GM23338 (cell line): ENCODE results near the gene ZDHHC4. TPM values are rescaled to one million over a fixed set of nuclear protein-coding genes. Genes with fewer than 3 reads are reported as not detected.
A peak's percentile ranks its signal among the peaks of the same experiment; 100 is the strongest.

ENCODE experiments used
- ATAC-seq: fragments of 200-7000 bp; cut with Tn5 transposase; 3 replicates; pipeline ENCODE4 v1.9.1; 2020
- DNase-seq: peaks from one replicate; pipeline ENCODE4 v3.0.0-alpha.2; 2015; ENCODE audit warnings: low spot score
- H2AFZ ChIP-seq: fragments of 200-600 bp; sonication (generic); 2 replicates; pipeline ENCODE4 v1.8.0; 2016; ENCODE audit warnings: antibody characterized with exemption, mild to moderate bottlenecking, moderate library complexity
- H3F3A ChIP-seq: fragments of 200-600 bp; sonication (generic); replicated peaks from 2 replicates; pipeline ENCODE4 v1.8.0; 2017; ENCODE audit warnings: antibody characterized with exemption, mixed run types, low read depth
- H3K27ac ChIP-seq: fragments of 200-600 bp; sonication (generic); 2 replicates; pipeline ENCODE4 v1.6.1; 2016; ENCODE audit warnings: low read depth
- H3K27me3 ChIP-seq: fragments of 200-600 bp; sonication (generic); 2 replicates; pipeline ENCODE4 v1.8.0; 2016; ENCODE audit warnings: mild to moderate bottlenecking, mixed run types, moderate library complexity; ENCODE audit not compliant: insufficient read depth
- H3K36me3 ChIP-seq: fragments of 200-600 bp; sonication (generic); 2 replicates; pipeline ENCODE4 v1.8.0; 2016; ENCODE audit warnings: mild to moderate bottlenecking; ENCODE audit not compliant: insufficient read depth
- H3K4me1 ChIP-seq: fragments of 200-600 bp; sonication (generic); 2 replicates; pipeline ENCODE4 v1.8.0; 2016; ENCODE audit warnings: mild to moderate bottlenecking, moderate library complexity; ENCODE audit not compliant: insufficient read depth
- H3K4me2 ChIP-seq: fragments of 200-600 bp; sonication (generic); 2 replicates; pipeline ENCODE4 v1.7.1; 2017; ENCODE audit warnings: mixed run types
- H3K4me3 ChIP-seq: fragments of 200-600 bp; sonication (generic); 2 replicates; pipeline ENCODE4 v1.6.1; 2016; ENCODE audit warnings: mixed run types
- H3K79me2 ChIP-seq: fragments of 200-600 bp; sonication (generic); replicated peaks from 2 replicates; pipeline ENCODE4 v1.8.0; 2017; ENCODE audit warnings: mild to moderate bottlenecking; ENCODE audit not compliant: insufficient read depth
- H3K9me2 ChIP-seq: fragments of 200-600 bp; sonication (generic); 2 replicates; pipeline ENCODE4 v1.8.0; 2017; ENCODE audit not compliant: insufficient read depth
- H4K20me1 ChIP-seq: fragments of 200-600 bp; sonication (generic); replicated peaks from 2 replicates; pipeline ENCODE4 v1.8.0; 2017; ENCODE audit warnings: mild to moderate bottlenecking; ENCODE audit not compliant: insufficient read depth
- H3K27ac Mint-ChIP-seq: 2 replicates; pipeline ENCODE4 v1.8.0; 2020; ENCODE audit warnings: inconsistent platforms, mild to moderate bottlenecking, moderate library complexity, mixed read lengths
- H3K27me3 Mint-ChIP-seq: 3 replicates; pipeline ENCODE4 v1.8.0; 2022; ENCODE audit warnings: low read depth, mild to moderate bottlenecking, moderate library complexity, mixed read lengths, inconsistent platforms; ENCODE audit not compliant: insufficient read depth, poor library complexity
- H3K36me3 Mint-ChIP-seq: 3 replicates; pipeline ENCODE4 v1.8.0; 2021; ENCODE audit warnings: low read depth, mild to moderate bottlenecking, inconsistent platforms, moderate library complexity, mixed read lengths
- H3K4me1 Mint-ChIP-seq: 3 replicates; pipeline ENCODE4 v1.8.0; 2020; ENCODE audit warnings: mild to moderate bottlenecking, inconsistent platforms, mixed read lengths
- H3K4me3 Mint-ChIP-seq: 3 replicates; pipeline ENCODE4 v1.8.0; 2021; ENCODE audit warnings: moderate library complexity, mild to moderate bottlenecking, inconsistent platforms, mixed read lengths
- H3K9me3 Mint-ChIP-seq: 3 replicates; pipeline ENCODE4 v1.8.0; 2020; ENCODE audit warnings: moderate library complexity, mild to moderate bottlenecking, inconsistent platforms, mixed read lengths
- ETS1 ChIP-seq: IDR thresholded peaks from 2 replicates; pipeline ENCODE4 v1.6.1; 2016; ENCODE audit warnings: antibody characterized with exemption
- POLR2AphosphoS5 ChIP-seq: IDR thresholded peaks from 2 replicates; pipeline ENCODE4 v1.6.1; 2016; ENCODE audit warnings: antibody characterized with exemption, low read depth
- STAT1 ChIP-seq: IDR thresholded peaks from one replicate; pipeline ENCODE4 v1.6.1; 2016; ENCODE audit warnings: antibody characterized with exemption; ENCODE audit not compliant: unreplicated experiment
- polyA plus RNA-seq: library from polyadenylated mRNA; unstranded; fragments of >200 nt; fragmentation: Nextera tagmentation; extraction: Ambion mirVana; gene quantifications from 2 replicates; pipeline ENCODE4 v1.2.1, GENCODE V29; 2016
- total RNA-seq: library from RNA; depleted of rRNA; stranded (reverse); fragments of >200 nt; shearing (Covaris generic); gene quantifications from 2 replicates; pipeline ENCODE4 v1.2.3, GENCODE V29; 2014
- TF ChIP-seq, protein P1 (sequence below): fragments of 250-450 bp; sonication (Bioruptor Pico); IDR thresholded peaks from 2 replicates; pipeline ENCODE4 v1.5.0; 2020; ENCODE audit warnings: mild to moderate bottlenecking, moderate library complexity

The ZDHHC4 gene
- total and polyA plus RNA-seq, 2 experiments from 2014 or later: 31.2 to 58.9 TPM

DNA sequence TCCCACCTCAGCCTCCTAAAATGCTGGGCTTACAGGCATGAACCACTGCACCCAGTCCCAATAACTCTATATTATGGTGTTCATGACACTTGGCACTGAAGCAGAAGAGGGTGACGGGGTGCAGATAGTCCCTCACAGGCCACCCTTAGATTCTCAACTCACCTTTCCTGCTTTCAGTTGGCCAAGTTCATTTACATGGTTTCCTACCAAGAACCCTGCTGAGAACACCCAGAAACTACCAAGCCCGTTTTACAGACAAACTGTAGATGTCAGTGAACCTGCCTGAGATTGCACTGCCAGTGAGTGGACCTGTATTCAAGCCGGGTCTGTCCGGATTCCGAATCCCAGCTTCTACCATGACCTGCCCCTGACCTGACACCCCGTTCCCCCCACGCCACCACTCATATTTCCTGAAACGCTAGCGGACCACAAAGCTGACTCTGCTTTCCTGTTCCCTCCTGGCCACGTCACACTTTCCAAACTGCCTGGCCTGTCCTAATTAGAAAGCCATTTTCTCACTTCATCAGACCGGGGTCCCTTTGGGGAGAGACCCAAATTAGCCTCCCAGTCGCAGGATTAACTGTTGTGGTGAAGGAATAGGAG is 43.3 kb upstream of the ZDHHC4 start:
- Histone ChIP-seq H4K20me1 (no peaks in the 10 kb centered on the region), H3K4me1 (peaks cover 16% of the 10 kb centered on the region; the same call in 1 of the 2 replicates), H3K4me3 (no peak overlapping the region), H3K36me3 (no peaks in the 10 kb centered on the region), H3F3A (no peaks in the 10 kb centered on the region; the same call in 1 of the 2 replicates), H3K27ac (no peak overlapping the region), H3K4me2 (no peak overlapping the region), H2AFZ (no peak overlapping the region), H3K9me2 (no peaks in the 10 kb centered on the region), H3K27me3 (peaks cover 70% of the 10 kb centered on the region), H3K79me2 (no peaks in the 10 kb centered on the region)
- no peak overlapping the region; the same call in 2 of the 3 replicates for H3K4me3 Mint-ChIP-seq
- TF ChIP-seq STAT1 (no peak), POLR2AphosphoS5 (no peak), ETS1 (no peak)
- peaks cover 13% of the 10 kb centered on the region; the same call in 2 of the 3 replicates for H3K4me1 Mint-ChIP-seq
- H3K9me3 Mint-ChIP-seq: no peaks in the 10 kb centered on the region
- ATAC-seq: no peak
- DNase-seq: no peak
- no peak overlapping the region for H3K27ac Mint-ChIP-seq
- no peaks in the 10 kb centered on the region for H3K36me3 Mint-ChIP-seq
- peaks cover 53% of the 10 kb centered on the region for H3K27me3 Mint-ChIP-seq

DNA sequence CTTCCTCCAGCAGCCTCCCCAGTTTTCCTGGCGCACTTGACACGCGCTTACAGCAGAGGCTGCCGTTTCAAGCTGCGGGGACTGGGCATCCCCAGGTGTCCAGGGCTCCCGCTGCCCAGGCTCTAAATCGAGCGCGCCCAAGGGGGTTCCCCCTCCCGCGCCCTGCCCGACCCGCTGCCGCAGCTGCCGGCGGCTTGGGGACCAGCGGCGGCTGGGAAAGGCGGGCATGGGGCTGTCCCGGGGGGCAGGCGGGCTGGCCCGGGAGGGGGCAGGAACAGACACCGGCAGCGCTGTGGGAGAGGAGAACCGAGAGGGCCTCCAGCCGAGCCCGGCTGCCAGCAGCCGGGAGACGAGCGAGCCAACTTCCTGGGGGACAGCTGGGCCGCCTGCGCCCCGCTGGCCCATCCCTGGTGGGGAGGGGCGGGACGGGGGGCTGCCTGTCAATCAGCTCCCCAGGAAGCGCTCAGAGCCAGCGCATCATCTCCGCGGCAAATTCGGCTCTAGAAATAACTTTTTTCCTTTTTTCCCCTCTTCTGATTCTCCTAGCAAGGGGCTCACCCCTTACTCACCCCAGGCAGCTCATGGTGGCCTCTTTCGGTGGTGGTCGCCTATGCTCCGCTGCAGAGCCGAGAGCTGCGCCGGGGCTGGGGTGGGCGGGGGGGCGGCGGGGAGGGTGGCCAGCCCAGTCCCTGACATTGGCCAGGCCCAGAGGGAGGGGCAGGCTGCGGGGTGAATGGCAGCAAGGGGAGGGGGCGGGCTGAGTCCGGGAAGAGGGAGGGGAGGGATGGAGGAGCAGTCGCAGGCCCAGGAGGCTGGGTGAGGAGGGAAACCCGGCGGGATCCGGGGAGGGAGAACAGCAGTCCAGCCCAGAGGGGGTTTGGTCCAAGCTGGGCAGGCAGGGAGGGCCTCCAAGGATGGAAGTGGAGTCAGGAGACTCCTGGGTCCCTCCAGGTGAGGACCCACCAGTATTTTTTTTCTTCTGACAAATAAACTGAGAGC is 40.7 kb upstream of the ZDHHC4 start:
- peak; percentile 87 for ATAC-seq
- Histone ChIP-seq H3F3A (no peaks in the 10 kb centered on the region; the same call in 1 of the 2 replicates), H4K20me1 (no peaks in the 10 kb centered on the region), H3K4me3 (peak overlapping the region; percentile 82), H3K27me3 (peaks cover 47% of the 10 kb centered on the region), H3K79me2 (no peaks in the 10 kb centered on the region), H3K4me1 (peaks cover 4% of the 10 kb centered on the region; the same call in 1 of the 2 replicates), H3K9me2 (no peaks in the 10 kb centered on the region), H2AFZ (peak overlapping the region; percentile 93), H3K27ac (no peak overlapping the region), H3K4me2 (peak overlapping the region; percentile 91), H3K36me3 (no peaks in the 10 kb centered on the region)
- H3K9me3 Mint-ChIP-seq: no peaks in the 10 kb centered on the region
- peak overlapping the region; percentile 69; the same call in 2 of the 3 replicates for H3K4me3 Mint-ChIP-seq
- peaks cover 3% of the 10 kb centered on the region; the same call in 1 of the 3 replicates for H3K4me1 Mint-ChIP-seq
- H3K27me3 Mint-ChIP-seq: peaks cover 34% of the 10 kb centered on the region
- no peaks in the 10 kb centered on the region for H3K36me3 Mint-ChIP-seq
- DNase-seq: peak; percentile 94
- H3K27ac Mint-ChIP-seq: no peak overlapping the region
- TF ChIP-seq POLR2AphosphoS5 (peak; percentile 40; the same call in 1 of the 2 replicates), STAT1 (no peak), ETS1 (no peak)
- TF ChIP-seq, protein P1, sequence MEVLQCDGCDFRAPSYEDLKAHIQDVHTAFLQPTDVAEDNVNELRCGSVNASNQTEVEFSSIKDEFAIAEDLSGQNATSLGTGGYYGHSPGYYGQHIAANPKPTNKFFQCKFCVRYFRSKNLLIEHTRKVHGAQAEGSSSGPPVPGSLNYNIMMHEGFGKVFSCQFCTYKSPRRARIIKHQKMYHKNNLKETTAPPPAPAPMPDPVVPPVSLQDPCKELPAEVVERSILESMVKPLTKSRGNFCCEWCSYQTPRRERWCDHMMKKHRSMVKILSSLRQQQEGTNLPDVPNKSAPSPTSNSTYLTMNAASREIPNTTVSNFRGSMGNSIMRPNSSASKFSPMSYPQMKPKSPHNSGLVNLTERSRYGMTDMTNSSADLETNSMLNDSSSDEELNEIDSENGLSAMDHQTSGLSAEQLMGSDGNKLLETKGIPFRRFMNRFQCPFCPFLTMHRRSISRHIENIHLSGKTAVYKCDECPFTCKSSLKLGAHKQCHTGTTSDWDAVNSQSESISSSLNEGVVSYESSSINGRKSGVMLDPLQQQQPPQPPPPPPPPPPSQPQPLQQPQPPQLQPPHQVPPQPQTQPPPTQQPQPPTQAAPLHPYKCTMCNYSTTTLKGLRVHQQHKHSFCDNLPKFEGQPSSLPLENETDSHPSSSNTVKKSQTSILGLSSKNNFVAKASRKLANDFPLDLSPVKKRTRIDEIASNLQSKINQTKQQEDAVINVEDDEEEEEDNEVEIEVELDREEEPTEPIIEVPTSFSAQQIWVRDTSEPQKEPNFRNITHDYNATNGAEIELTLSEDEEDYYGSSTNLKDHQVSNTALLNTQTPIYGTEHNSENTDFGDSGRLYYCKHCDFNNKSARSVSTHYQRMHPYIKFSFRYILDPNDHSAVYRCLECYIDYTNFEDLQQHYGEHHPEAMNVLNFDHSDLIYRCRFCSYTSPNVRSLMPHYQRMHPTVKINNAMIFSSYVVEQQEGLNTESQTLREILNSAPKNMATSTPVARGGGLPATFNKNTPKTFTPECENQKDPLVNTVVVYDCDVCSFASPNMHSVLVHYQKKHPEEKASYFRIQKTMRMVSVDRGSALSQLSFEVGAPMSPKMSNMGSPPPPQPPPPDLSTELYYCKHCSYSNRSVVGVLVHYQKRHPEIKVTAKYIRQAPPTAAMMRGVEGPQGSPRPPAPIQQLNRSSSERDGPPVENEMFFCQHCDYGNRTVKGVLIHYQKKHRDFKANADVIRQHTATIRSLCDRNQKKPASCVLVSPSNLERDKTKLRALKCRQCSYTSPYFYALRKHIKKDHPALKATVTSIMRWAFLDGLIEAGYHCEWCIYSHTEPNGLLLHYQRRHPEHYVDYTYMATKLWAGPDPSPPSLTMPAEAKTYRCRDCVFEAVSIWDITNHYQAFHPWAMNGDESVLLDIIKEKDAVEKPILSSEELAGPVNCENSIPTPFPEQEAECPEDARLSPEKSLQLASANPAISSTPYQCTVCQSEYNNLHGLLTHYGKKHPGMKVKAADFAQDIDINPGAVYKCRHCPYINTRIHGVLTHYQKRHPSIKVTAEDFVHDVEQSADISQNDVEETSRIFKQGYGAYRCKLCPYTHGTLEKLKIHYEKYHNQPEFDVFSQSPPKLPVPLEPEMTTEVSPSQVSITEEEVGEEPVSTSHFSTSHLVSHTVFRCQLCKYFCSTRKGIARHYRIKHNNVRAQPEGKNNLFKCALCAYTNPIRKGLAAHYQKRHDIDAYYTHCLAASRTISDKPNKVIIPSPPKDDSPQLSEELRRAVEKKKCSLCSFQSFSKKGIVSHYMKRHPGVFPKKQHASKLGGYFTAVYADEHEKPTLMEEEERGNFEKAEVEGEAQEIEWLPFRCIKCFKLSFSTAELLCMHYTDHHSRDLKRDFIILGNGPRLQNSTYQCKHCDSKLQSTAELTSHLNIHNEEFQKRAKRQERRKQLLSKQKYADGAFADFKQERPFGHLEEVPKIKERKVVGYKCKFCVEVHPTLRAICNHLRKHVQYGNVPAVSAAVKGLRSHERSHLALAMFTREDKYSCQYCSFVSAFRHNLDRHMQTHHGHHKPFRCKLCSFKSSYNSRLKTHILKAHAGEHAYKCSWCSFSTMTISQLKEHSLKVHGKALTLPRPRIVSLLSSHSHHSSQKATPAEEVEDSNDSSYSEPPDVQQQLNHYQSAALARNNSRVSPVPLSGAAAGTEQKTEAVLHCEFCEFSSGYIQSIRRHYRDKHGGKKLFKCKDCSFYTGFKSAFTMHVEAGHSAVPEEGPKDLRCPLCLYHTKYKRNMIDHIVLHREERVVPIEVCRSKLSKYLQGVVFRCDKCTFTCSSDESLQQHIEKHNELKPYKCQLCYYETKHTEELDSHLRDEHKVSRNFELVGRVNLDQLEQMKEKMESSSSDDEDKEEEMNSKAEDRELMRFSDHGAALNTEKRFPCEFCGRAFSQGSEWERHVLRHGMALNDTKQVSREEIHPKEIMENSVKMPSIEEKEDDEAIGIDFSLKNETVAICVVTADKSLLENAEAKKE (CRISPR knock-in tag): no peak
